ENCODE results near the gene PRKN. TPM values are rescaled to one million over a fixed set of nuclear protein-coding genes. Genes with fewer than 3 reads are reported as not detected.

The PRKN gene
- total and polyA plus RNA-seq, 2 donors (not counting 3 experiments of a cell fraction or from before 2014, with no cell fraction given), result 0.06 TPM; not detected in 1

DNA sequence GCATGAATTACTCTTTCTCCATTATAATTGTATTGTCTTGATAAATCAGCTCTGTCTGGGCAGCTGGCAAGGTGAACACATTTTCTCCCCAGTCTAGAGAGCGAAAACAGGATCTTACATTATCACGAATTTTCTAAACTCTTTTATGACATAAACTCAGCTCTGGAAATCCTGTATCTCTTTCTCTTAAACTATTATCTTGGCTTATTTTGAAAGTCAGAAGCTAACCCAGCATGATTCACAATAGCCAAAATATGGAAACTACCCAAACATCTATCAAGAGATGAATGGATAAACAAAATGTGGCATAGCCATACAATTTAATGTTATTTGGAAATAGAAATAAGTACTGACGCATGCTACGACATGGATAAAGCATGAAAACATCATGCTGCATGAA is 1427.8 kb downstream of the PRKN start:
- FAIRE-seq, result no peak
- intact Hi-C loops (cut with micrococcal nuclease) (loop anchor here (2.0 kb wide), 1 partner anchor 25 kb away; the partner anchor contains the start of gene AGPAT4), dilution Hi-C loops (cut with MboI; ENCODE audit: extremely low pct_ligation_motif_present, low sequenced_read_pairs) (no loop called here)
- H3K4me1 ChIP-seq (ENCODE audit: control insufficient read depth, extremely low read depth, insufficient read depth, low read length), result no peaks in the 10 kb centered on the region
- no peak overlapping the region for H3K9ac ChIP-seq (replicated peaks; ENCODE audit: extremely low read depth, insufficient read depth, low read length)
- POLR2A ChIA-PET, result no interaction called here
- CTCF ChIA-PET, result no interaction called here
- H4K20me1 ChIP-seq (replicated peaks; ENCODE audit: control insufficient read depth, extremely low read depth, insufficient read depth, low read length), result no peaks in the 10 kb centered on the region
- no peak for DNase-seq (ENCODE audit: low read depth, low spot score)
- H3K27ac ChIP-seq (ENCODE audit: insufficient read depth, low read depth, low read length), result no peak overlapping the region
- H3K4me2 ChIP-seq (ENCODE audit: insufficient read depth, low read length), result no peak overlapping the region
- no peak overlapping the region for H2AFZ ChIP-seq (ENCODE audit: low read depth, low read length)
- no TSS peak for BruUV-seq (replicated peaks)
- H3K27me3 ChIP-seq (ENCODE audit: control insufficient read depth in 2 of 2, insufficient read depth in 2 of 2, low read length in 2 of 2), result no peaks in the 10 kb centered on the region
- TF ChIP-seq EZH2 (IDR thresholded peaks at IDR 0.05; ENCODE audit: borderline replicate concordance, low read depth, low read length, severe bottlenecking) (no peak), POLR2A (IDR thresholded peaks at IDR 0.05; ENCODE audit: low read depth, low read length) (no peak), FOS (IDR thresholded peaks at IDR 0.05; ENCODE audit: borderline replicate concordance, insufficient read depth, low read length) (no peak), MAX (IDR thresholded peaks at IDR 0.05; ENCODE audit: insufficient read depth, insufficient read length) (no peak), POLR2AphosphoS5 (IDR thresholded peaks at IDR 0.05; ENCODE audit: insufficient read depth, low read depth, low read length) (no peak), MYC (IDR thresholded peaks at IDR 0.05; ENCODE audit: low read depth, low read length) (no peak)
- TF ChIP-seq, protein P1, sequence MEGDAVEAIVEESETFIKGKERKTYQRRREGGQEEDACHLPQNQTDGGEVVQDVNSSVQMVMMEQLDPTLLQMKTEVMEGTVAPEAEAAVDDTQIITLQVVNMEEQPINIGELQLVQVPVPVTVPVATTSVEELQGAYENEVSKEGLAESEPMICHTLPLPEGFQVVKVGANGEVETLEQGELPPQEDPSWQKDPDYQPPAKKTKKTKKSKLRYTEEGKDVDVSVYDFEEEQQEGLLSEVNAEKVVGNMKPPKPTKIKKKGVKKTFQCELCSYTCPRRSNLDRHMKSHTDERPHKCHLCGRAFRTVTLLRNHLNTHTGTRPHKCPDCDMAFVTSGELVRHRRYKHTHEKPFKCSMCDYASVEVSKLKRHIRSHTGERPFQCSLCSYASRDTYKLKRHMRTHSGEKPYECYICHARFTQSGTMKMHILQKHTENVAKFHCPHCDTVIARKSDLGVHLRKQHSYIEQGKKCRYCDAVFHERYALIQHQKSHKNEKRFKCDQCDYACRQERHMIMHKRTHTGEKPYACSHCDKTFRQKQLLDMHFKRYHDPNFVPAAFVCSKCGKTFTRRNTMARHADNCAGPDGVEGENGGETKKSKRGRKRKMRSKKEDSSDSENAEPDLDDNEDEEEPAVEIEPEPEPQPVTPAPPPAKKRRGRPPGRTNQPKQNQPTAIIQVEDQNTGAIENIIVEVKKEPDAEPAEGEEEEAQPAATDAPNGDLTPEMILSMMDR (IDR thresholded peaks at IDR 0.05; ENCODE audit: extremely low read depth in 1 of 2, insufficient read depth in 1 of 2, low read depth in 1 of 2, low read length in 2 of 2), result no peak
- no peaks in the 10 kb centered on the region for H3K9me3 ChIP-seq (replicated peaks; ENCODE audit: control insufficient read depth, insufficient read depth, low read length)
- no peaks in the 10 kb centered on the region for H3K36me3 ChIP-seq (ENCODE audit: control insufficient read depth in 2 of 2, extremely low read depth in 1 of 2, insufficient read depth in 2 of 2, low read length in 2 of 2)
- no peaks in the 10 kb centered on the region for H3K79me2 ChIP-seq (ENCODE audit: control insufficient read depth, insufficient read depth, low read length)
- H3K9me1 ChIP-seq (replicated peaks; ENCODE audit: control insufficient read depth, extremely low read depth, insufficient read depth, low read length), result no peaks in the 10 kb centered on the region
- H3K4me3 ChIP-seq (replicated peaks in 1 of 3; ENCODE audit: insufficient read depth in 1 of 3, low read depth in 1 of 3, low read length in 3 of 3), result no peak overlapping the region

Other genes with a start within 250 kb of the PRKN start
- gene PACRG, start 208 bp upstream of the PRKN start, total RNA-seq, result not detected in 2 replicates
- gene PACRG, start 208 bp upstream of the PRKN start, polyA plus RNA-seq, result 0.08 TPM in 1 of 2 replicates, not detected in the other

Data from endothelial cell of umbilical vein (primary cell).